ENCODE measurements around the gene CELF5.
"Not testable (repeated sequence)": the region's sequence is repeated elsewhere in the genome, so short reads cannot be mapped to it uniquely, and the experiment has no call there.

Gene CELF5

DNA sequence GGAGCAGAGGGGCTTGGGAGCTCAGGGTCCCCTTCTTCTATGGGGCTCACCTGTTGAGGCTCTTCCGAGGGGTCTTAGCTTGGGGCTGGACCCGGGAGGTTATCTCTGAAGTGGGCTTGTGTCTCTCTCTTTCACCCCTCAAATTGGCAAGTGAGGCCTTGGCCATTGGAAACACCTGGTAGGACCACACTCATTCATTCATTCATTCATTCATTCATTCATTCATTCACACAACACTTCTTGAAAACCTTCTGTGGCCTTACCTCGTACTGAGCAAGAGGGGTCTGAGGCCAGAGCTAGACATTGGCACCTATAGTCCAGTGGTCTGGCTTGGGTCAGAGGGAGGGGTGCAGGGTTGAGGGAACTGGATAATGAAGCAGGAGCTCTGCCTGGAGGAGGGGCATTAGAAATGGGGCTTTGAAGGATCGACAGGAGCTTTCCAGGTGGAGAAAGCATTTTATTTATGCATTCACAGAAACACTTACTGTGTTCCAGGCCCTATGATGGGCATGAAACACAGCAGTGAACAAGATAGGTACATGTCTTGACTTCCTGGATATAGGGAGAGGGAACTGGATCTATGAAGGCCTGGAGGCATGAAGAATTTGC is 5.5 kb downstream of the CELF5 start:
- DNase-seq (ENCODE audit: low read depth) = no peak
- TF ChIP-seq CTCF (conservative IDR thresholded peaks at IDR 0.05; ENCODE audit: low read depth, low read length) = no peak
- H3K4me3 ChIP-seq (ENCODE audit: low read length) = no peak overlapping the region

GRCh38 chr19:3231288-3231687 is 6.8 kb downstream of the CELF5 start:
- no peak for DNase-seq (ENCODE audit: low read depth)
- H3K4me3 ChIP-seq (ENCODE audit: low read length) = no peak overlapping the region
- no peak for TF ChIP-seq CTCF (conservative IDR thresholded peaks at IDR 0.05; ENCODE audit: low read depth, low read length)

GRCh38 chr19:3233116-3233515 is 8.7 kb downstream of the CELF5 start:
- no peak for TF ChIP-seq CTCF (conservative IDR thresholded peaks at IDR 0.05; ENCODE audit: low read depth, low read length)
- no peak for DNase-seq (ENCODE audit: low read depth)
- no peak overlapping the region for H3K4me3 ChIP-seq (ENCODE audit: low read length)

DNA sequence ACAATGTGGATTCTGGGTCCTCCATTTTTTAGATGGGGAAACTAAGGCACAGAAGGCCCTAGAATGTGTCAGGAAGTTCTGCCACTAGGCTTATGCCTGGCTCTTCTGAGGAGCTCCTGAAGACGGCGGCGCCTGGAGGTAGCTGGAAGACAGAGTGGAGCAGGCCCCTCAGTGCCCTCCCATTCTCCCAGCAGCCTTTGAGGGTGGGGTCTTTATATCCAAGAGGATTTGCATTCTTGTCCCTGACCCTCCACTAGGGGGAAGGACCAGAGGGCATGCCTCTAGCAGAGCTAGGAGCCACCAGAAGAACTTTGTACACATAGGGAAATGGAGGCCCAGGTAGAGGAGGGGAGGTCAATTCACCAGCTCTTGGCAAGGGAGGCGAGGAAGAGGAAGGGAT is 9.4 kb downstream of the CELF5 start:
- no peak for DNase-seq (ENCODE audit: low read depth)
- TF ChIP-seq CTCF (conservative IDR thresholded peaks at IDR 0.05; ENCODE audit: low read depth, low read length) = no peak
- no peak overlapping the region for H3K4me3 ChIP-seq (ENCODE audit: low read length)

DNA sequence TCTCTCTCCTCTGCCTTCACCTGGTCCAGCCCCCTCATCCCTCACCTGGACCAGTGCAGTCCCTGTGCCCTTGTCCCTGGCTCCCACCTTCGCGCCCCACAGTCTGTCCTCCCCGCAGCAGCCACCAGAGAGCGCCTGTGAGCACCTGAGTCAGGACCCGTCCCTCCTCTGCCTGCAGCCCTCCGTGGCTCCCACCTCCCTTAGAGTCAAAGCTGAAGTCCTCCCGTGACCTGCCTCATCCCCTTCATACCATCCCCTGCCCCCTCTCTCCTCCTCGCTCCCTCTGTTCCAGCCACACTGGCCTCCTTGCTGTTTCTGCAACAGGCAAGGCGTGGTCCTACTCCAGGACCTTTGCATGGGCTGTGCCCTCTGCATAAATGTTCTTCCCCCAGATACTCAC is 10.3 kb downstream of the CELF5 start:
- no peak for DNase-seq (ENCODE audit: low read depth)
- no peak overlapping the region for H3K4me3 ChIP-seq (ENCODE audit: low read length)
- TF ChIP-seq CTCF (conservative IDR thresholded peaks at IDR 0.05; ENCODE audit: low read depth, low read length) = peak; percentile 37

DNA sequence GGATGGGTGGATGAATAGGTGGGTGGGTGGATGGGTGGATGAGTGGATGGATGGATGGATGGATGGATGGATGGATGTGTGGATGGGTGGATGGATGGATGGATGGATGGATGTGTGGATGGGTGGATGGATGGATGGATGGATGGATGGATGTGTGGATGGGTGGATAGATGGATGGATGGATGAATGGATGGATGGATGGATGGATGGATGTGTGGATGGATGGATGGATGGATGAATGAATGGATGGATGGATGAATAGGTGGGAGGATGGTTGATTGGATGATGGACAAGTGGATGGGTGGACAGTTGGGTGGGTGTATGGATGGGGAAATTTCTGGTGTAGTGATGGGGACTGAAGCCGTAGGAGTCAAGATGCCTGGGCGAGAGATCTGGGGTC is 11.1 kb downstream of the CELF5 start:
- H3K4me3 ChIP-seq (ENCODE audit: low read length); DNase-seq (ENCODE audit: low read depth): not testable (repeated sequence)

- H3K4me3 ChIP-seq (ENCODE audit: low read length) = no peak overlapping the region
- no peak for TF ChIP-seq CTCF (conservative IDR thresholded peaks at IDR 0.05; ENCODE audit: low read depth, low read length)
- no peak for DNase-seq (ENCODE audit: low read depth)
Measured at GRCh38 chr19:3236272-3236671, 11.8 kb downstream of the CELF5 start.

Data from retinal pigment epithelial cell (primary cell).